ENCODE data around the gene PCBD2.
A peak's percentile ranks its signal among the peaks of the same experiment; 100 is the strongest.
"Not testable (repeated sequence)": the region's sequence is repeated elsewhere in the genome, so short reads cannot be mapped to it uniquely, and the experiment has no call there.

PCBD2 gene

GRCh38 chr5:134877159-134877558 is 27.8 kb upstream of the PCBD2 start:
- peak overlapping the region; percentile 81; the same call in 1 of the 2 replicates for H3K4me2 ChIP-seq (ENCODE audit: insufficient read depth, low read length)
- H2AFZ ChIP-seq (ENCODE audit: low read depth, low read length): no peak overlapping the region
- TF ChIP-seq EZH2 (IDR thresholded peaks at IDR 0.05; ENCODE audit: borderline replicate concordance, low read depth, low read length, severe bottlenecking) (no peak), CTCF (IDR thresholded peaks at IDR 0.05; ENCODE audit: borderline replicate concordance, extremely low read depth, low read length, poor library complexity, severe bottlenecking) (no peak)
- H3K4me3 ChIP-seq (ENCODE audit: low read depth in 1 of 2, low read length in 2 of 2): 0 out of 4 replicates have a peak overlapping the region, but pooled peaks of 1 of the 2 experiments have one; percentile 13
- H3K79me2 ChIP-seq (ENCODE audit: insufficient read depth, low read length): peaks cover 66% of the 10 kb centered on the region
- peaks cover 19% of the 10 kb centered on the region for H3K36me3 ChIP-seq (ENCODE audit: insufficient read depth, low read length)
- DNase-seq: no peak
- no peaks in the 10 kb centered on the region for H3K27me3 ChIP-seq (ENCODE audit: insufficient read depth, low read length, poor library complexity)
- H3K4me1 ChIP-seq (ENCODE audit: insufficient read depth, low read length): peaks cover 43% of the 10 kb centered on the region
- ATAC-seq (ENCODE audit: insufficient read depth, low read depth): no peak
- no peaks in the 10 kb centered on the region for H3K9me3 ChIP-seq (ENCODE audit: insufficient read depth, low read length, severe bottlenecking)
- no peak overlapping the region for H3K27ac ChIP-seq (ENCODE audit: low read length)
- no peak overlapping the region; the same call in 1 of the 2 replicates for H3K9ac ChIP-seq (ENCODE audit: low read depth, low read length)
- no peaks in the 10 kb centered on the region for H4K20me1 ChIP-seq (ENCODE audit: insufficient read depth, low read length)

GRCh38 chr5:134878403-134878802 is 26.5 kb upstream of the PCBD2 start:
- peaks cover 40% of the 10 kb centered on the region for H3K4me1 ChIP-seq (ENCODE audit: insufficient read depth, low read length)
- no peak overlapping the region for H3K4me2 ChIP-seq (ENCODE audit: insufficient read depth, low read length)
- H3K79me2 ChIP-seq (ENCODE audit: insufficient read depth, low read length): peaks cover 74% of the 10 kb centered on the region
- ATAC-seq (ENCODE audit: insufficient read depth, low read depth) (no peak), DNase-seq (no peak)
- no peaks in the 10 kb centered on the region for H4K20me1 ChIP-seq (ENCODE audit: insufficient read depth, low read length)
- H2AFZ ChIP-seq (ENCODE audit: low read depth, low read length): no peak overlapping the region
- no peak for TF ChIP-seq EZH2 (IDR thresholded peaks at IDR 0.05; ENCODE audit: borderline replicate concordance, low read depth, low read length, severe bottlenecking)
- TF ChIP-seq CTCF (IDR thresholded peaks at IDR 0.05; ENCODE audit: borderline replicate concordance, extremely low read depth, low read length, poor library complexity, severe bottlenecking): no peak
- H3K27ac ChIP-seq (ENCODE audit: low read length): no peak overlapping the region
- no peak overlapping the region for H3K4me3 ChIP-seq (ENCODE audit: low read depth in 1 of 2, low read length in 2 of 2)
- H3K9ac ChIP-seq (ENCODE audit: low read depth, low read length): no peak overlapping the region
- peaks cover 19% of the 10 kb centered on the region for H3K36me3 ChIP-seq (ENCODE audit: insufficient read depth, low read length)
- no peaks in the 10 kb centered on the region for H3K27me3 ChIP-seq (ENCODE audit: insufficient read depth, low read length, poor library complexity)
- no peaks in the 10 kb centered on the region for H3K9me3 ChIP-seq (ENCODE audit: insufficient read depth, low read length, severe bottlenecking)

- no peak for TF ChIP-seq EZH2 (IDR thresholded peaks at IDR 0.05; ENCODE audit: borderline replicate concordance, low read depth, low read length, severe bottlenecking)
- no peak for TF ChIP-seq CTCF (IDR thresholded peaks at IDR 0.05; ENCODE audit: borderline replicate concordance, extremely low read depth, low read length, poor library complexity, severe bottlenecking)
- Histone ChIP-seq H3K4me1 (ENCODE audit: insufficient read depth, low read length) (peaks cover 33% of the 10 kb centered on the region), H3K27ac (ENCODE audit: low read length) (no peak overlapping the region), H3K9me3 (ENCODE audit: insufficient read depth, low read length, severe bottlenecking) (no peaks in the 10 kb centered on the region), H3K9ac (ENCODE audit: low read depth, low read length) (no peak overlapping the region), H3K36me3 (ENCODE audit: insufficient read depth, low read length) (peaks cover 19% of the 10 kb centered on the region), H4K20me1 (ENCODE audit: insufficient read depth, low read length) (no peaks in the 10 kb centered on the region), H3K4me2 (ENCODE audit: insufficient read depth, low read length) (peak overlapping the region; percentile 6; the same call in 1 of the 2 replicates), H3K4me3 (ENCODE audit: low read depth in 1 of 2, low read length in 2 of 2) (no peak overlapping the region), H3K27me3 (ENCODE audit: insufficient read depth, low read length, poor library complexity) (no peaks in the 10 kb centered on the region), H3K79me2 (ENCODE audit: insufficient read depth, low read length) (peaks cover 72% of the 10 kb centered on the region), H2AFZ (ENCODE audit: low read depth, low read length) (no peak overlapping the region)
- DNase-seq (no peak), ATAC-seq (ENCODE audit: insufficient read depth, low read depth) (no peak)
These were observed 25.5 kb upstream of the PCBD2 start for GRCh38 chr5:134879456-134879855.

GRCh38 chr5:134880937-134881336 is 24.0 kb upstream of the PCBD2 start:
- Histone ChIP-seq H3K36me3 (ENCODE audit: insufficient read depth, low read length) (peaks cover 19% of the 10 kb centered on the region), H3K79me2 (ENCODE audit: insufficient read depth, low read length) (peaks cover 73% of the 10 kb centered on the region), H3K4me1 (ENCODE audit: insufficient read depth, low read length) (peaks cover 23% of the 10 kb centered on the region)
- not testable (repeated sequence) for DNase-seq; H3K27ac ChIP-seq (ENCODE audit: low read length); H3K9ac ChIP-seq (ENCODE audit: low read depth, low read length); H3K4me2 ChIP-seq (ENCODE audit: insufficient read depth, low read length); H3K9me3 ChIP-seq (ENCODE audit: insufficient read depth, low read length, severe bottlenecking); H3K27me3 ChIP-seq (ENCODE audit: insufficient read depth, low read length, poor library complexity); H4K20me1 ChIP-seq (ENCODE audit: insufficient read depth, low read length); ATAC-seq (ENCODE audit: insufficient read depth, low read depth); H3K4me3 ChIP-seq (ENCODE audit: low read depth in 1 of 2, low read length in 2 of 2); H2AFZ ChIP-seq (ENCODE audit: low read depth, low read length)

GRCh38 chr5:134881711-134882110 is 23.2 kb upstream of the PCBD2 start:
- not testable (repeated sequence) for H3K27ac ChIP-seq (ENCODE audit: low read length); H3K9me3 ChIP-seq (ENCODE audit: insufficient read depth, low read length, severe bottlenecking); H3K9ac ChIP-seq (ENCODE audit: low read depth, low read length); H3K4me3 ChIP-seq (ENCODE audit: low read depth in 1 of 2, low read length in 2 of 2); H4K20me1 ChIP-seq (ENCODE audit: insufficient read depth, low read length); H3K27me3 ChIP-seq (ENCODE audit: insufficient read depth, low read length, poor library complexity); DNase-seq; H2AFZ ChIP-seq (ENCODE audit: low read depth, low read length); H3K4me2 ChIP-seq (ENCODE audit: insufficient read depth, low read length); ATAC-seq (ENCODE audit: insufficient read depth, low read depth)
- peaks cover 15% of the 10 kb centered on the region for H3K4me1 ChIP-seq (ENCODE audit: insufficient read depth, low read length)
- peaks cover 12% of the 10 kb centered on the region for H3K36me3 ChIP-seq (ENCODE audit: insufficient read depth, low read length)
- peaks cover 73% of the 10 kb centered on the region for H3K79me2 ChIP-seq (ENCODE audit: insufficient read depth, low read length)

All from DND-41 (cell line).